Ovary (tissue), 9 donors: ENCODE data around the gene ADAT3. TPM values are rescaled to one million over a fixed set of nuclear protein-coding genes. Genes with fewer than 3 reads are reported as not detected.

Experiments used
- DNase-seq, 5 donors: peaks; one replicate each; pipeline ENCODE4 v3.0.0-alpha.2; 2019 to 2020
- H3K27ac ChIP-seq, 2 donors: fragments of 200-600 bp; one replicate each; pipeline versions ENCODE4 v1.5.1 to v1.8.0; 2019 to 2022
- H3K27me3 ChIP-seq: fragments of 200-600 bp; one replicate; pipeline ENCODE4 v1.8.0; 2022
- H3K36me3 ChIP-seq: fragments of 200-600 bp; sonication (generic); one replicate; pipeline ENCODE4 v1.5.1; 2019
- H3K4me1 ChIP-seq: one replicate; pipeline ENCODE4 v1.8.1; 2013; ENCODE audit warnings: mild to moderate bottlenecking, moderate library complexity; ENCODE audit not compliant: insufficient read depth
- H3K4me3 ChIP-seq: fragments of 200-600 bp; sonication (generic); one replicate; pipeline ENCODE4 v1.5.1; 2017
- H3K9me3 ChIP-seq, 2 donors: fragments of 200-600 bp in 1 of 2; sonication (generic) in 1 of 2; one replicate each; pipeline versions ENCODE4 v1.5.1 to v1.8.1; 2013 to 2019; ENCODE audit warnings: mild to moderate bottlenecking in 1 of 2, moderate library complexity in 1 of 2
- CTCF ChIP-seq, 3 donors: fragments of 450-650 bp in 2 of 3; fragments of 200-600 bp in 1 of 3; IDR thresholded peaks; one replicate each; pipeline versions ENCODE4 v1.5.1 to v1.8.0; 2016 to 2022; ENCODE audit warnings: antibody characterized with exemption in 3 of 3, mild to moderate bottlenecking in 1 of 3
- EP300 ChIP-seq: sonication (generic); formaldehyde crosslinking; IDR thresholded peaks from one replicate; pipeline ENCODE4 v1.6.1; 2017; ENCODE audit warnings: antibody characterized with exemption
- POLR2A ChIP-seq: fragments of 450-650 bp; IDR thresholded peaks from one replicate; pipeline ENCODE4 v1.6.1; 2017; ENCODE audit warnings: antibody characterized with exemption, mild to moderate bottlenecking, moderate library complexity
- WGBS, 3 donors: extraction: QIAGEN DNeasy Blood & Tissue Kit in 1 of 3; methylation state at CpG; one replicate each; pipeline versions ENCODE4 v1.1.5 to v1.1.7; 2013 to 2017; 5-methylcytosine and 5-hydroxymethylcytosine counted together
- intact Hi-C, 4 donors: fragments of 100-400 bp; cut with DNase I; formaldehyde crosslinking; loops; one replicate each; pipeline versions ENCODE4 v1.11.0 to v1.15.1; 2022 to 2023
- polyA plus RNA-seq, 2 donors: library from polyadenylated mRNA; stranded (reverse); fragments of 200-250 nt in 1 of 2; fragments of 350-450 nt in 1 of 2; fragmentation: Illumina TruSeq in 1 of 2; extraction: RNeasy Lipid Tissue Mini Kit (QIAGEN cat#74804) in 1 of 2; gene quantifications; one replicate each; pipeline ENCODE4 v1.2.3, GENCODE V29; 2013 to 2014
- total RNA-seq, 7 donors: library from RNA; depleted of rRNA in 2 of 7; stranded (reverse); fragments of >200 nt in 2 of 7; fragmentation: NEBNext Ultra II Directional in 3 of 7; extraction: Animal tissue kit (Norgen Biotek cat#: 25700) in 3 of 7; gene quantifications; one replicate each; pipeline versions ENCODE4 v1.1.0 to v1.2.4, GENCODE V29; 2016 to 2023
- donor health status: DM: no; HTN: no; CAD: no; lungs with moderate emphysema.
- donor health status: DM: no; HTN: no; CAD: no.
- donor health status: Bipolar disorder and iron deficiency.
- donor health status: DM: yes; HTN: yes; CAD: no.
- donor health status: DM: no; HTN: no; CAD: no.
- donor health status: DM: yes; HTN: yes; CAD: no.

Gene ADAT3
- total and polyA plus RNA-seq, 9 donors, result 2.3 to 13.7 (median 4.3) TPM; not detected in 1

- intact Hi-C loops, result no loop called here
- no peak overlapping the region for H3K4me3 ChIP-seq
- peak in 1 of 5 donors; percentile 33 for DNase-seq
- TF ChIP-seq POLR2A (no peak), EP300 (no peak), CTCF (IDR thresholded peaks at IDR 0.05) (no peak)
- 52 to 61% (median 59%) methylated on average over 19 of the region's 19 CpGs for WGBS, 3 donors
- H3K27ac ChIP-seq, result no peak overlapping the region
- H3K9me3 ChIP-seq, result no peaks in the 10 kb centered on the region
- H3K4me1 ChIP-seq, result no peaks in the 10 kb centered on the region
- H3K27me3 ChIP-seq, result no peaks in the 10 kb centered on the region
- no peaks in the 10 kb centered on the region for H3K36me3 ChIP-seq
Observed at GRCh38 chr19:1921326-1921725, 16.1 kb downstream of the ADAT3 start.

GRCh38 chr19:1921825-1922224 is 16.6 kb downstream of the ADAT3 start:
- Histone ChIP-seq H3K4me3 (no peak overlapping the region), H3K4me1 (no peaks in the 10 kb centered on the region), H3K9me3 (no peaks in the 10 kb centered on the region), H3K27me3 (no peaks in the 10 kb centered on the region), H3K36me3 (no peaks in the 10 kb centered on the region), H3K27ac (no peak overlapping the region)
- TF ChIP-seq CTCF (IDR thresholded peaks at IDR 0.05), result no peak
- TF ChIP-seq POLR2A, result no peak
- TF ChIP-seq EP300, result no peak
- intact Hi-C loops, result no loop called here
- WGBS, 3 donors, result 87 to 92% (median 90%) methylated on average over 15 of the region's 15 CpGs
- no peak for DNase-seq

- no peaks in the 10 kb centered on the region for H3K36me3 ChIP-seq
- no peaks in the 10 kb centered on the region for H3K9me3 ChIP-seq
- TF ChIP-seq EP300 (no peak), POLR2A (no peak), CTCF (IDR thresholded peaks at IDR 0.05) (no peak)
- no peak overlapping the region for H3K4me3 ChIP-seq
- no peak overlapping the region for H3K27ac ChIP-seq
- no peaks in the 10 kb centered on the region for H3K4me1 ChIP-seq
- intact Hi-C loops, result no loop called here
- no peak for DNase-seq
- H3K27me3 ChIP-seq, result no peaks in the 10 kb centered on the region
- WGBS, 3 donors, result 93 to 97% (median 94%) methylated on average over 22 to 23 of the region's 23 CpGs
Observed at GRCh38 chr19:1922803-1923202, 17.6 kb downstream of the ADAT3 start.

- H3K36me3 ChIP-seq, result no peaks in the 10 kb centered on the region
- 88 to 89% (median 88%) methylated on average over 8 of the region's 8 CpGs for WGBS, 3 donors
- H3K27ac ChIP-seq, result no peak overlapping the region
- intact Hi-C loops, result no loop called here
- no peak for TF ChIP-seq EP300
- TF ChIP-seq CTCF (IDR thresholded peaks at IDR 0.05), result no peak
- TF ChIP-seq POLR2A, result no peak
- no peaks in the 10 kb centered on the region for H3K4me1 ChIP-seq
- no peaks in the 10 kb centered on the region for H3K27me3 ChIP-seq
- no peak overlapping the region for H3K4me3 ChIP-seq
- H3K9me3 ChIP-seq, result no peaks in the 10 kb centered on the region
- DNase-seq, result no peak
Observed at GRCh38 chr19:1923319-1923718, 18.1 kb downstream of the ADAT3 start.
